Measurements from ENCODE around the gene CERCAM.

CERCAM gene

DNA sequence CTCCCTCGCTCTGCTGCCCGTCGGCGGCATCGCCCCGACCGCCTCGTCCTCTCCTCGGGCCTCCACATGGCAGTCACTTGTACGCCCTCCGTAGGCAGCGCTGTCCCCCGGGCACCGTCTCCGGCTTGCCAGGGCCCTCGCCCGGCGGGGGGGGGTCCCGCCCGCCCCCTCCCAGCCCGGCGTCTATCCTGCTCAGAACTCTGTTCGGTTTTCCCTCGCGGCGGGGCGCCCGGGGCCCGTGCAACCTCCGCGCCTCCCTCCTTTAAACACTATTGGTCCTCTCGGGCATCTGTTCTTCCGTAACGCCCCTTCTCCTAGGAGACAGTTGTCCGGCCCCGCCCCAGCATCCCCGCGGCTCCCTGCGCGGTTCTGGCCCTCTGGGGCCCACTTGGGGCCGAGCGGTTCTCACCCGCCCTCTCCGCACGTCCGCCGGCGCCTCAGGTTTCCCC is 36.0 kb downstream of the CERCAM start:
- DNase-seq (ENCODE audit: low read depth in 2 of 2) = peak; percentile 20 to 39

- no peak for DNase-seq (ENCODE audit: low read depth in 2 of 2)
Observed at GRCh38 chr9:128457207-128457606, 36.5 kb downstream of the CERCAM start.

GRCh38 chr9:128459011-128459410 is 38.4 kb downstream of the CERCAM start:
- DNase-seq (ENCODE audit: low read depth in 2 of 2) = no peak

DNA sequence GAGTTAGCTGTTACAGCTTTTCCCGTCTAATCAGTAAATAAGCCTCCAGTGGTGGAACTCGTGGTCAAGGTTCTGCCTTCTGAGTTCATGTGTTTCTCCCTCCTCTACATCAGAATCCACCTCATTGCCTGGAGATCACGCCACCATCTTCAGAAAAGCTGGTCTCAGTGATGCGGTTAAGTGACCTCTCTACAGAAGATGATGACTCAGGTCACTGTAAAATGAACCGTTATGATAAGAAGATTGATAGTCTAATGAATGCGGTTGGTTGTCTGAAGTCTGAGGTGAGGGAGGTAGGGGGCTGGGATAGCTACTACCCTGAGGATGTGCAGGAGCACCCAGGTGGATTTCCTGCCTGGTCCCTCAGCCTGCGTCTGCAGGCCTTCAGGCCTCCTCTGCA is 48.4 kb downstream of the CERCAM start:
- no peak for DNase-seq (ENCODE audit: low read depth in 2 of 2)

DNA sequence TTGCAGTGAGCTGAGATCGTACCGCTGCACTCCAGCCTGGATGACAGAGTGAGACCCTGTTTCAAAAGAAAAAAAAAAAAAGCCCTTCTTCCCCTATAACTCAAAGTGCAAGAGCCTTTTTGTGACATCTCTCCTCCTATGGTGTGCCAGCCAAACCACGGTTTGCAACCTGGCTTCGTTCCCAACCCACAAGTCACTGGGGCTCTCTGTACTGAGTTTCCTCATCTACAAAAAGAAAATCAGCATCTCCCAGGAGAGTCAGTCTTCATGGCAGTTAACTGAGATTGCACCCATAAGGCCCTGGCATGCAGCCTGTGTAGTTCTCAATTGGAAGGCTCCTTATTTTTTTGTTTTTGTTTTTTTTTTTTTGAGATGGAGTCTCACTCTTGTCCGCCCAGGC is 49.9 kb downstream of the CERCAM start:
- DNase-seq (ENCODE audit: low read depth in 2 of 2) = no peak

DNA sequence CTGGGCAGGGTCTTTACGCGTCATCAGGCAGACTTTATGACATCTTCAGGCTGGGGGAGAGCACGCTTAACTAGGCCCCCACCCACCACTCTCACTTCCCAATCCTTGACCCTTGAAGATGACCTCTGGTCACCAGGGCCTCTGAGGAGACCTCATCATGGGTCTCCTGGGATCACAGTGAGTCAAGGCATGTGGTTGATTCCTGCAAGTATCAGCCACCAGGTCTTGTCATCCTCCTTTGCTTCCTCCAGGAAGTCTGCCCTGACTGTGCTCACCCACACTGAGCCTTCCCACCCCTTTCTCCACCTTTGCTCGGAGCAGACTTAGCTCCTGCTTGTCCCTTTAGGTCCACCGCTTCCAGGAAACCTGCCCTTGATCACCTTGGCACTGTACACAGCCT is 52.4 kb downstream of the CERCAM start:
- no peak for DNase-seq (ENCODE audit: low read depth in 2 of 2)

- no peak for DNase-seq (ENCODE audit: low read depth in 2 of 2)
Observed at GRCh38 chr9:128475867-128476266, 55.2 kb downstream of the CERCAM start.

DNA sequence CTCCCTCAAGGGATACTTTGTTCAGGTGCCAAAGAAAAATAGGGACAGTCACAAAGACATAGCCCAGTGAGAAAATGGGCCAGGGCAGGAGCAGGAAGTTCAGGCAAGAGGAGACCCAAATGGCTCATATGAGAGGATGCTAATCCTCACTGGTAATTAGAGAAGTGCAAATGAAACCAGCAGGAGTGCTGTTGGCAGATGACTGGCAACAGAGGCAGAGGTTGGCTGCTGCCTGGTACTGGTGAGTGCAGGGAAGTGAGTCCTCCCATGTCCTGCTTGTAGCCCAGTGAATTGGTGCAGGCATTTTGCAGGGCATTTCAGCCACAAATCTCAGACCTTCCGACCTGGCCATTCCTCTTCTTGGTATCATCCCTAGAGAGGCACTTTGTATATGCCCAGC is 58.6 kb downstream of the CERCAM start:
- DNase-seq (ENCODE audit: low read depth in 2 of 2) = no peak

GRCh38 chr9:128481561-128481960 is 60.9 kb downstream of the CERCAM start:
- DNase-seq (ENCODE audit: low read depth in 2 of 2) = no peak

GRCh38 chr9:128482186-128482585 is 61.5 kb downstream of the CERCAM start:
- DNase-seq (ENCODE audit: low read depth in 2 of 2) = no peak

DNA sequence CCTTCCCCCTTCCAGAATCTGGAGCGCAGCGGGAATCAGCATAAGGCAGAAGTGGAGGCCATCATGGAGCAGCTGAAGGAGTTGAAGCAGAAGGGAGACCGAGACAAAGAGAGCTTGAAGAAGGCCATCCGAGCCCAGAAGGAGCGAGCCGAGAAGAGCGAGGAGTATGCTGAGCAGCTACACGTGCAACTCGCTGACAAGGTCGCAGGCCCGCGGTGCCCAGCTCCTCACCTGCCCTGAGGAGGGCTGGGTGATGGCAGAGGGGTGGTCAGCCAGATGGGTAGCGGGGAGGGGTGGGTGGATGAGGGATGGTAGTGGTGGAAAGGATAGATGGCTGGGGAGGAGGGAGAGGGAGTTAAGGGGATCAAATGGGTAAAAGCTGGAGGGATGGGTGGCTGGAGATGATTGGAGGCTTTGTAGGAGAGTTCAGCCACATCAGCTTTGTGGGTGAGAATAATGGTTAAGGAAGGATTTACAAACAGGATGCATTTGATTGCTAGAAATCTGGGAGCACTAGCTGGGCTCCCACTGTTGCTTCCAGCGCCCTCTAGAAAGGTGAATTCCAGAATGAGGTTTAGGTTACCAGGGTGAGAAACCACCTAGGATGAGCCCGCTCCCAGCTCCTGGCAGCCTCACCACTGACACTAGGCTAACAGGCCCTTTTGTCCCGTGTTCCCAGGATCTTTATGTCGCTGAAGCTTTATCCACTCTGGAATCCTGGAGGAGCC is 64.2 kb downstream of the CERCAM start:
- DNase-seq (ENCODE audit: low read depth in 2 of 2) = no peak

GRCh38 chr9:128485414-128485855 is 64.8 kb downstream of the CERCAM start:
- no peak for DNase-seq (ENCODE audit: low read depth in 2 of 2)

GRCh38 chr9:128486201-128486600 is 65.5 kb downstream of the CERCAM start:
- DNase-seq (ENCODE audit: low read depth in 2 of 2) = no peak
